RWPE1 (cell line): ENCODE data around the gene GPR137.

Experiments used
- CTCF ChIA-PET: fragments of 350-600 bp; sonication (Branson Sonifier 250); formaldehyde crosslinking; extraction: SDS; loops from one replicate; lab custom pipeline; 2021; lab: Yijun Ruan, JAX
- POLR2A ChIA-PET: fragments of 400-600 bp; formaldehyde crosslinking; extraction: SDS; loops from one replicate; lab custom pipeline; 2020; ENCODE audit warnings: antibody characterized with exemption; ENCODE audit not compliant: low non-redundant PET; lab: Yijun Ruan, JAX
- DNase-seq: peaks from one replicate; pipeline ENCODE4 v3.0.0; 2012; ENCODE audit warnings: low spot score
- H3K27ac ChIP-seq: fragments of 450-650 bp; 2 replicates; pipeline ENCODE4 v1.5.1; 2017
- TF ChIP-seq, protein P1 (sequence below): fragments of 450-650 bp; conservative IDR thresholded peaks from 2 replicates; pipeline ENCODE4 v1.5.1; 2017; ENCODE audit warnings: low read depth, mild to moderate bottlenecking

Gene GPR137

GRCh38 chr11:64338716-64339115, 53.1 kb downstream of the GPR137 start:
- POLR2A ChIA-PET: no interaction called here
- peak overlapping the region; percentile 92 for H3K27ac ChIP-seq
- CTCF ChIA-PET: interaction anchor here (0.6 to 1.2 kb wide), 3 partner anchors 16 to 154 kb away, joined by 3 to 5 read pairs (median 3); no protein-coding TSS in a partner anchor

More at GRCh38 chr11:64338716-64339115, 53.1 kb downstream of the GPR137 start:
- no peak for DNase-seq
- TF ChIP-seq, protein P1, sequence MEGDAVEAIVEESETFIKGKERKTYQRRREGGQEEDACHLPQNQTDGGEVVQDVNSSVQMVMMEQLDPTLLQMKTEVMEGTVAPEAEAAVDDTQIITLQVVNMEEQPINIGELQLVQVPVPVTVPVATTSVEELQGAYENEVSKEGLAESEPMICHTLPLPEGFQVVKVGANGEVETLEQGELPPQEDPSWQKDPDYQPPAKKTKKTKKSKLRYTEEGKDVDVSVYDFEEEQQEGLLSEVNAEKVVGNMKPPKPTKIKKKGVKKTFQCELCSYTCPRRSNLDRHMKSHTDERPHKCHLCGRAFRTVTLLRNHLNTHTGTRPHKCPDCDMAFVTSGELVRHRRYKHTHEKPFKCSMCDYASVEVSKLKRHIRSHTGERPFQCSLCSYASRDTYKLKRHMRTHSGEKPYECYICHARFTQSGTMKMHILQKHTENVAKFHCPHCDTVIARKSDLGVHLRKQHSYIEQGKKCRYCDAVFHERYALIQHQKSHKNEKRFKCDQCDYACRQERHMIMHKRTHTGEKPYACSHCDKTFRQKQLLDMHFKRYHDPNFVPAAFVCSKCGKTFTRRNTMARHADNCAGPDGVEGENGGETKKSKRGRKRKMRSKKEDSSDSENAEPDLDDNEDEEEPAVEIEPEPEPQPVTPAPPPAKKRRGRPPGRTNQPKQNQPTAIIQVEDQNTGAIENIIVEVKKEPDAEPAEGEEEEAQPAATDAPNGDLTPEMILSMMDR: no peak
